Measurements from ENCODE around the gene CFAP45.

DNA sequence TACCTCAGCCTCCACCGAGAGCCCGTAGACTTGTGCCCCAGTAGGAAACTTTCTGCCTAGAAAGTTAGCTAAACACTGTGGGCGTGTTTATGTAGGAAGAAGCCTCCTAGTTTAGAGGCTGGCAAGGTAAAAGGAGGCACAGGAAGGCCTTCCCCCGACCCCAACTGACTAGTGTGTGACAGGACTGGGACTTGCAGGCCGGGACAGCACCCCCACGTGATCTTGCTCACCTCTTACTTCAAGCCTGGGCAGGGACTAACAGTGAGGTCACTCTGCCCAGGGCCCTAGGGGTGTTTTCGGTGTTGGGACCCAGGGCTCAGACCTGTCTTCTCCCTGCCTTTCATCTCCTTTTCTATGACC, 25.7 kb upstream of the CFAP45 start:
- TF ChIP-seq EZH2phosphoT487 (IDR thresholded peaks at IDR 0.05; ENCODE audit: borderline replicate concordance, low read depth) (no peak), CTCF (IDR thresholded peaks at IDR 0.05) (no peak), YY1 (IDR thresholded peaks at IDR 0.05; ENCODE audit: low read depth) (no peak), CHD2 (IDR thresholded peaks at IDR 0.05; ENCODE audit: low read length, partially characterized antibody) (no peak), JUND (IDR thresholded peaks at IDR 0.05) (no peak), POLR2AphosphoS5 (IDR thresholded peaks at IDR 0.05; ENCODE audit: low read depth, low read length) (no peak), FOXM1 (IDR thresholded peaks at IDR 0.05; ENCODE audit: low read depth) (no peak), TCF12 (IDR thresholded peaks at IDR 0.05) (no peak), RXRA (IDR thresholded peaks at IDR 0.05; ENCODE audit: borderline replicate concordance, low read depth) (no peak)
- TF ChIP-seq, protein P1, sequence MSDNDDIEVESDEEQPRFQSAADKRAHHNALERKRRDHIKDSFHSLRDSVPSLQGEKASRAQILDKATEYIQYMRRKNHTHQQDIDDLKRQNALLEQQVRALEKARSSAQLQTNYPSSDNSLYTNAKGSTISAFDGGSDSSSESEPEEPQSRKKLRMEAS (IDR thresholded peaks at IDR 0.05; ENCODE audit: low read depth) = no peak

Data from SK-N-SH (cell line).